OCI-LY7 (cell line): ENCODE data around the gene ZIC2. TPM values are rescaled to one million over a fixed set of nuclear protein-coding genes. Genes with fewer than 3 reads are reported as not detected.

ENCODE experiments used
- BruUV-seq: library from RNA; stranded (reverse); fragments of 400-500 nt; replicated peaks from 2 replicates; lab custom pipeline; 2021; lab: Mats Ljungman, UMichigan
- CTCF ChIA-PET: fragments of 300-600 bp; sonication (Branson Sonifier 250); formaldehyde crosslinking; loops from one replicate; lab custom pipeline; 2022; ENCODE audit warnings: antibody characterized with exemption; ENCODE audit not compliant: unreplicated experiment; lab: Charles Lee
- POLR2A ChIA-PET: fragments of 300-600 bp; sonication (Branson Sonifier 250); formaldehyde crosslinking; loops from one replicate; lab custom pipeline; 2022; ENCODE audit warnings: antibody characterized with exemption; lab: Charles Lee
- DNase-seq: peaks from one replicate; pipeline ENCODE4 v3.0.0-alpha.2; 2015; ENCODE audit warnings: low spot score
- H2AFZ ChIP-seq: fragments of 200-600 bp; sonication (generic), shearing (Covaris generic); 2 replicates; pipeline ENCODE4 v1.6.1; 2014; ENCODE audit warnings: mild to moderate bottlenecking, antibody characterized with exemption, low read length, moderate library complexity
- H3K27ac ChIP-seq: fragments of 200-600 bp; sonication (generic); 2 replicates; pipeline ENCODE4 v1.5.1; 2014; ENCODE audit warnings: mixed run types, low read depth, mild to moderate bottlenecking, moderate library complexity, low read length, inconsistent platforms; ENCODE audit not compliant: poor library complexity, severe bottlenecking
- H3K36me3 ChIP-seq: fragments of 200-600 bp; sonication (generic); 2 replicates; pipeline ENCODE4 v1.6.1; 2014; ENCODE audit warnings: mild to moderate bottlenecking, antibody characterized with exemption, low read length, moderate library complexity, mixed read lengths; ENCODE audit not compliant: insufficient read depth
- H3K4me1 ChIP-seq: fragments of 200-600 bp; sonication (generic); 2 replicates; pipeline ENCODE4 v1.5.1; 2014; ENCODE audit warnings: mild to moderate bottlenecking, low read length; ENCODE audit not compliant: insufficient read depth, poor library complexity, severe bottlenecking
- H3K4me2 ChIP-seq: fragments of 200-600 bp; sonication (generic); 2 replicates; pipeline ENCODE4 v1.6.1; 2014; ENCODE audit warnings: mild to moderate bottlenecking, low read length
- H3K4me3 ChIP-seq: fragments of 200-600 bp; sonication (generic); 2 replicates; pipeline ENCODE4 v1.5.1; 2014; ENCODE audit warnings: mild to moderate bottlenecking, low read depth, low read length; ENCODE audit not compliant: poor library complexity, severe bottlenecking
- H3K79me2 ChIP-seq: fragments of 200-600 bp; sonication (generic); 2 replicates; pipeline ENCODE4 v1.6.1; 2016; ENCODE audit warnings: low read depth, mild to moderate bottlenecking, low read length, moderate library complexity, mixed read lengths; ENCODE audit not compliant: insufficient read depth
- H3K9me2 ChIP-seq: fragments of 200-600 bp; sonication (generic); 2 replicates; pipeline ENCODE4 v1.6.1; 2016; ENCODE audit warnings: mild to moderate bottlenecking, low read length, mixed read lengths; ENCODE audit not compliant: insufficient read depth
- H3K9me3 ChIP-seq: fragments of 200-600 bp; sonication (generic); 2 replicates; pipeline ENCODE4 v1.6.1; 2014; ENCODE audit warnings: mild to moderate bottlenecking, mixed run types, low read length, mixed read lengths
- H4K20me1 ChIP-seq: fragments of 200-600 bp; sonication (generic); 2 replicates; pipeline ENCODE4 v1.6.1; 2014; ENCODE audit warnings: mild to moderate bottlenecking, antibody characterized with exemption, low read length, moderate library complexity, mixed read lengths; ENCODE audit not compliant: insufficient read depth
- CTCF ChIP-seq: fragments of 200-600 bp; sonication (generic); conservative IDR thresholded peaks from 2 replicates; pipeline ENCODE4 v1.5.1; 2014; ENCODE audit warnings: mild to moderate bottlenecking, antibody characterized with exemption, low read length, moderate library complexity, mixed read lengths
- EZH2phosphoT487 ChIP-seq: fragments of 200-600 bp; sonication (generic); IDR thresholded peaks from 2 replicates; pipeline ENCODE4 v1.6.1; 2018; ENCODE audit warnings: low read depth, borderline replicate concordance, mild to moderate bottlenecking, mixed run types, antibody characterized with exemption, low read length, moderate library complexity, mixed read lengths
- intact Hi-C: fragments of 100-400 bp; cut with micrococcal nuclease; formaldehyde crosslinking; loops from one replicate; pipeline ENCODE4 v1.10.0; 2022; ENCODE audit not compliant: unreplicated experiment
- total RNA-seq, 2 experiments: library from RNA; depleted of rRNA in 1 of 2; stranded (reverse); fragments of >200 nt in 1 of 2; shearing (Covaris generic) in 1 of 2; gene quantifications; 2 replicates each; pipeline ENCODE4 v1.2.3, GENCODE V29; 2014 to 2022

ZIC2 gene
- total RNA-seq, 2 experiments from 2014 or later: not detected

GRCh38 chr13:99961636-99962035 lies 19.9 kb upstream of the ZIC2 start:
- ChIA-PET POLR2A (no interaction called here), CTCF (no interaction called here)
- no peak overlapping the region for H3K4me3 ChIP-seq
- no peaks in the 10 kb centered on the region for H3K79me2 ChIP-seq
- TF ChIP-seq EZH2phosphoT487 (no peak), CTCF (no peak)
- H4K20me1 ChIP-seq: no peaks in the 10 kb centered on the region
- intact Hi-C loops: no loop called here
- H3K27ac ChIP-seq: no peak overlapping the region
- no peaks in the 10 kb centered on the region for H3K9me3 ChIP-seq
- no peak overlapping the region for H2AFZ ChIP-seq
- no peaks in the 10 kb centered on the region for H3K4me1 ChIP-seq
- H3K4me2 ChIP-seq: no peak overlapping the region
- no peak for DNase-seq
- H3K36me3 ChIP-seq: no peaks in the 10 kb centered on the region
- no TSS peak for BruUV-seq
- H3K9me2 ChIP-seq: no peaks in the 10 kb centered on the region

- intact Hi-C loops: no loop called here
- CTCF ChIA-PET: no interaction called here
- no TSS peak for BruUV-seq
- no peaks in the 10 kb centered on the region for H3K9me2 ChIP-seq
- H4K20me1 ChIP-seq: no peaks in the 10 kb centered on the region
- no peak overlapping the region for H3K4me2 ChIP-seq
- no peak overlapping the region for H3K27ac ChIP-seq
- no peak overlapping the region for H3K4me3 ChIP-seq
- H3K9me3 ChIP-seq: no peaks in the 10 kb centered on the region
- POLR2A ChIA-PET: no interaction called here
- no peak overlapping the region for H2AFZ ChIP-seq
- H3K79me2 ChIP-seq: no peaks in the 10 kb centered on the region
- no peaks in the 10 kb centered on the region for H3K36me3 ChIP-seq
- no peak for DNase-seq
- no peak for TF ChIP-seq CTCF
- TF ChIP-seq EZH2phosphoT487: no peak
- no peaks in the 10 kb centered on the region for H3K4me1 ChIP-seq
These were observed 19.3 kb upstream of the ZIC2 start for GRCh38 chr13:99962242-99962641.

GRCh38 chr13:99963816-99964339 lies 17.7 kb upstream of the ZIC2 start:
- H3K4me1 ChIP-seq: no peaks in the 10 kb centered on the region
- intact Hi-C loops: no loop called here
- BruUV-seq: no TSS peak
- ChIA-PET CTCF (no interaction called here), POLR2A (no interaction called here)
- H3K27ac ChIP-seq: no peak overlapping the region
- no peaks in the 10 kb centered on the region for H4K20me1 ChIP-seq
- H2AFZ ChIP-seq: no peak overlapping the region
- H3K9me3 ChIP-seq: no peaks in the 10 kb centered on the region
- H3K9me2 ChIP-seq: no peaks in the 10 kb centered on the region
- TF ChIP-seq EZH2phosphoT487: no peak
- TF ChIP-seq CTCF: no peak
- no peak overlapping the region for H3K4me2 ChIP-seq
- H3K36me3 ChIP-seq: no peaks in the 10 kb centered on the region
- H3K79me2 ChIP-seq: no peaks in the 10 kb centered on the region
- no peak overlapping the region for H3K4me3 ChIP-seq
- no peak for DNase-seq
